Astrocyte of the spinal cord (primary cell): ENCODE results near the gene BANK1.

Experiments
- DNase-seq: peaks from one replicate; pipeline ENCODE4 v3.0.0; 2011; ENCODE audit warnings: low read depth, low spot score
- H3K4me3 ChIP-seq: 2 replicates; pipeline ENCODE4 v1.5.1; 2011; ENCODE audit warnings: low read depth, mild to moderate bottlenecking, low read length, moderate library complexity
- CTCF ChIP-seq: IDR thresholded peaks from 2 replicates; pipeline ENCODE4 v1.5.1; 2012; ENCODE audit warnings: low read depth, mild to moderate bottlenecking, low read length, inconsistent platforms
- in situ Hi-C: cut with HindIII; loops from 2 replicates; pipeline ENCODE4 v1.10.0; 2017; ENCODE audit warnings: low sequenced_read_pairs

The BANK1 gene

GRCh38 chr4:101910786-101911373 is 120.3 kb downstream of the BANK1 start:
- no peak overlapping the region for H3K4me3 ChIP-seq
- TF ChIP-seq CTCF: no peak
- in situ Hi-C loops: no loop called here
- no peak for DNase-seq

DNA sequence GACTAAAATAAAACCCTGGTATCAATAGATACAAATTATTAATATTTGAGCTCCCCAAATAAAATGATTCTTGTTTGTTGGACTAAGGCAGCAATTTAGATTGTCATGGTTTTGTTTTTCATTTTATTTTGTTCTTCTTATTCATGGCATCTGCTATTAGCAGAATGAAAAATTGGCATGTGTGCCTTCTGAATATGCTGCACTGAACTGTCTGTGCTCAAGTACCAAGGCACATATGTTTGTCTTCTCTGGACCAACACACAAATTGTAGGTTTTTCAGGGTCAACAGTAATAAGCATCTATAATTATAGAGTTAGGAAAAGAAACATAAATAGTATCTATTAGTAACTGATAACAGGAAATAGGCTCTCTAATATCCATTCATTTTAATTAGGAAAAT is 121.1 kb downstream of the BANK1 start:
- in situ Hi-C loops: no loop called here
- H3K4me3 ChIP-seq: no peak overlapping the region
- no peak for DNase-seq
- TF ChIP-seq CTCF: no peak

- no peak for TF ChIP-seq CTCF
- no peak overlapping the region for H3K4me3 ChIP-seq
- in situ Hi-C loops: no loop called here
- DNase-seq: no peak
Observed at GRCh38 chr4:101914761-101915160, 124.2 kb downstream of the BANK1 start.

DNA sequence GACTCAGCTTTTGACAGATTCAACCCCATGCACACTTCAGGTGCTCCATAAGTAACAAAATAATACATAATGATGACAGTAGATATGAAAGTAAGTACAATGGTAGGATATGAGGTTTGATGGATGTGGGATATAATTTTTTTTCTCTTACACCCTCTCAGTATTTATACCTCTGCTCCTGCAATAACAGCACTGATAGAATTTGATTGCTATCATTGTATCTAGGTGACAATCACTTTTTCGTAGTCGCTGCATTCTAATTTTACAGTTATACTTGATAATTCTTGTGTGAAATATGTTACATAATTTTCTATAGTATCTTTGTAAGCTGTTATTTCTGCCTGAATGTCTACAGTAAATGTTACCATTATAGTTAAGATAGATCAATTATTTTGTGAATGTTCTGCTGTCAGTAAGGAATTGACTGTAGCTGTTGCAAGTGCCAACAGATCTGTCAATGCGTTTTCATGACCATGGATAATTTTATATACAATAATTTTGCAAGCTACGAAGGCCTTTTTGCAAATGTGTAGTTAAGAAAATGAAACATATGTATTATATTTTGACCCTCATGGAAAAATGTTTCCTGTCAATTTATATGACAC is 128.9 kb downstream of the BANK1 start:
- no peak for TF ChIP-seq CTCF
- in situ Hi-C loops: no loop called here
- DNase-seq: no peak
- no peak overlapping the region for H3K4me3 ChIP-seq

GRCh38 chr4:101921370-101921769 is 130.8 kb downstream of the BANK1 start:
- no peak for DNase-seq
- no peak for TF ChIP-seq CTCF
- no peak overlapping the region for H3K4me3 ChIP-seq
- in situ Hi-C loops: no loop called here

DNA sequence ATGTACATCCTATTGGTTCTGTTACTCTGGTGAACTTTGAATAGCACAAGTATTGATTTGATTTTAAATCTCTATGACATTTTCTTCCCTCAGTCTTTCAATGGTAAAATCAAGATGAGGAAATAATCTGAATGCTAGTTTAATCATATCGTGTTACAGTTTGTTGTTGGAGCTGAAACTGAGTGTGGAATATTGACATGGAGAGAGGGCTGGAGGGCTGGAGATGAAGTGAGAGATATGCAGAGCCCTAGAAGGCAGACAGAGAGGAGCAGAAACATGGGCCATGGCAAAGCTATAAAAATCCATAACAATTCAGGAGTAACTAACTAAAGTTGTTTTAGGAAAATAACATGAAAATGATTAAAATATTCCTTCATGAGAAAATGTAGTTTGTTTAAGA is 141.1 kb downstream of the BANK1 start:
- DNase-seq: no peak
- in situ Hi-C loops: no loop called here
- TF ChIP-seq CTCF: no peak
- H3K4me3 ChIP-seq: no peak overlapping the region

GRCh38 chr4:101933855-101934254 is 143.3 kb downstream of the BANK1 start:
- no peak for DNase-seq
- H3K4me3 ChIP-seq: no peak overlapping the region
- in situ Hi-C loops: no loop called here
- no peak for TF ChIP-seq CTCF
